ENCODE results near the gene HLA-DOB.
"Not testable (repeated sequence)": the region's sequence is repeated elsewhere in the genome, so short reads cannot be mapped to it uniquely, and the experiment has no call there.

The HLA-DOB gene

DNA sequence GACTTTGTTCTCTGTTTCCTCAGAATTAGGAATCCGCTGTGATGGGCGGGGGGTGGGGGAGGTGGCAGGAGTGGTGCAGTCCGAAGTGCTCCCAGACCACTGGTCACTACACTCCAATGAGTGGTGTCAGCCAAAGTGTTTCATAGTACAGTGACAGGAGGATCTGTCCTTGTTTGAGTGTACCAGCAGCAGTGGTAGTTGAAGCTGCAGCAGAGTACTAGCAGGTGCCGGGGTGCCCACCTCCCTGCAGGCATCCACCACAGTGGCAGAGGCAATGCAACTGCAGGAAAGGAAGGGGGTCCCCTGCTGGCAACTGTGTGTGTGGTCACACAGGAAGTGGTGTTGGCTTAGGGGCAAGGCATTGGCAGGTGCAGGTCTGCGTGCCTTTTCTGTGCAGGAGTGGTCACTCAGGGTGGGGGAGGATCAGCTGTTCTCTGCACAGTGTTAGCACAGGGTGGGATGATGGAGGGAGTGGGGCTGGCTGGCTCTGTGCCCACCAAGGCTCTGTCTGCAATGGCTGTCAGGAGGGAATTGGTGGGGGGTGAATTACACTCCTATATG, 9.7 kb downstream of the HLA-DOB start:
- DNase-seq = no peak

DNA sequence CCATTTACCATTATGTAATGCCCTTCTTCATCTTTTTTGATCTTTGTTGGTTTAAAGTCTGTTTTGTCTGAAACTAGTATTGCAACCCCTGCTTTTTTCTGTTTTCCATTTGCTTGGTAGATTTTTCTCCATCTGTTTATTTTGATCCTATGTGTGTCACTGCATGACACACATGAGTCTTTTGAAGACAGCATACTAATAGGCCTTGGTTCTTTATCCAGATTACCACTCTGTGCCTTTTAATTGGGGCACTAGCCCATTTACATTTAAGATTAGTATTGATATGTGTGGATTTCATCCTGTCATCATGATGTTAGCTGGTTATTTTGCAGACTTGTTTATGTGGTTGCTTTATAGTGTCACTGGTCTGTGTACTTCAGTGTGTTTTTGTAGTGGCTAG, 11.4 kb downstream of the HLA-DOB start:
- not testable (repeated sequence) for DNase-seq

DNA sequence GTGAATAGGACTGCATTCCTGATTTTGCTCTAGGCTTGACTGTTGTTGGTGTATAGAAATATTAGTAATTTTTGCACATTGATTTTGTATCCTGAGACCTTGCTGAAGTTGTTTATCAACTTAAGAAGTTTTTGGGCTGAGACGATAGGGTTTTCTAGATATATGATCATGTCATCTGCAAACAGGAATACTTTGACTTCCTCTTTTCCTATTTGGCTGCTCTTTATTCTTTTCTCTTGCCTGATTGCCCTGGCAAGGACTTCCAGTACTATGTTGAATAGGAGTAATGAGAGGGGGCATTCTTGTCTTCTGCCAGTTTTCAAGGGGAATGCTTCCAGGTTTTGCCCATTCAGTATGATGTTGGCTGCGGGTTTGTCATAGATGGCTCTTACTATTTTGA, 13.4 kb downstream of the HLA-DOB start:
- peak; percentile 55 for DNase-seq

DNA sequence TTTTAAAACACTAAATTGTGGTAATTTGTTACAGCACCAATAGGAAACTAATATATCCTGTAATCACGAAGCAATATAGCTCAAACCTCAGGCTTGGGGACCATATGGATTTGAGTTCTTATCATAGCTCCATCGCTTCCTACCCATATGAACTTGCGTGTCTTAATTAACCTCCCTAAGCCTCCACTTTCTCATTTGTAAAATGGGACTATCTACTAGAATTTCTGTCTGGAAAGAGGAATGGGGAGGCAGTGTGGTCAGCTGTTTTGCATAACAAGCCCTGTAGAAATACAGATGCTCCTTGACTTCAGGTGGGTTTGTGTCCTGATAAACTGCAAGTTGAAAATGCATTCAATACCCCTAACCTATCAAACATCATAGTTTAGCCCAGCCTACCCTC, 17.1 kb downstream of the HLA-DOB start:
- no peak for DNase-seq

DNA sequence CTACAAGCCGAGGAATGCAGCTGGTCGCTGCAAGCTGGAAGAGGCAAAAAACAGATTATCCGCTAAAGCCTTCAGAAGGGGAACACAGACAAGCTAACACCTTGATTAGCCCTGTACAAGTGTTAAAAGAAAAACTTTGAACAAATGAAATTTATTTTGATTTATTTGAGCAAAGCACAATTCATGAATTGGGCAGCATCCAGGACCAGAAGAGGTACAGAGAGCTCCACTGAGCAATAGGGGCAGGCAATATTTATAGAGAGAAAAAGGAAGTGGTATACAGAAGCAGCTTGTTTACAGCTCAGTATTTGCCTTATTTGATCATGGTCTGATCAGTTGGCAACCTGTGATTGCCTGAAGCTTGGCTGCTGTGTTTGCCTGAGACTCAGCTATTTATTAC, 17.6 kb downstream of the HLA-DOB start:
- DNase-seq = peak; percentile 30

DNA sequence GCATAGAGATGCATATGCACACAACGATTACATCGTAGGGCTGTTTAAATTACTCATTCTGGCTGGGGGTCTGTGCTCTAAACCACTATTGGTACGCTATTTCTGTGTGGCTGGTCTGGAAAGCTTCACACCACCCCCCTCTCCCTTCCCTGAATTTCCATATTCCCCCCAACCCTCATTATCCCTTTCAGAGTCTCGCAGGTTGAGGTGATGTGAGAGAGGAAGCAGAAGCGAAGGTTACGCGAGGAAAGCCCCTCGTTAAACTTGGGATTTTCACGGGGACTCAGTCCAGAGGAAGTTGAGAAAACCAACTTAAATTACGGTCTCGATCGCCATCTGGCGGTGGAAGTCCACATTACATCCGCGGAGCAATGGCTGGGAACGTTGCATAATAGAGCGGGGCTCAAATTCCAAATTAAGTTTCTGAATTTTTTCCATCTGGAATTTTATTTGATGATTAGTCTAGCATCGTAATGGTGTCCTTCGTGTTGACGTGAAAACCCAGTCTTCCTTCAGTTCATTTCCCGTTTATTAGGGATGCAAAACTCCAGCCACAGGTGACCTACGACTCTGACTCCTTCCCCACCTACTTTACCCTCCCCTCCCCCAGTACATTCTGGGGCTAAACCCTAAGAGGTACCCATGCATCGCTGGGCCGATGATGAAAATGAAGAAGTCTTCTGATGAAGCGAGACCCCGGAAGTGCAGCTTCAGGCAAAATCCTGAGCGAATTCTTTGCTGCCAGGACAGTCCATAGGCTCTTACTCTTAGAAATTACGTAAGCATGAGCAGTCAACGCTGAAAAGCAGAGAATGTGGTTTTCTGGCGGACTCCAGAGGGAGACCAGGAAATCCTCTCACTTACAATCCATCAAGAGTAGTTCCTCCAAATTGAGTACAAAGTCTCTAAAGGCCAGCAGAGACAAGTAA, 19.7 kb downstream of the HLA-DOB start:
- peak; percentile 89 for DNase-seq

DNA sequence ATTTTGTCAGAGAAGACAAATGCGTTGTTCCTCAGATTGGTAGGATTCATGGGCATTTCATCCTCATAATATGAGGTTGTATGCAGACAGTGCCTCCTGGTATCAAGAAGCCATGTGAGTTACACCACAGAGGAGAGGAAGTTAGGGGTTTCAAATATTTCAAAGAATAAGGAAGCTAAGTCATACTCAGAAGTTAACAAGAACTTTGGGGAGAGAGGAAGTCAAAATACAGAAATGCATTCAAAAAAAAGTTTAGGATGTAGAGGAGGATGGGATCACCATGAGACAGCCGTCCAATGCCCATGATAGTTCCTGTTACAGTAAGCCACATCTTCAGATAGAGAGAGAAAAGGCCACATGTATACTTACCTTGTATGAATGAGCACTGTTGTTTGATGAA, 22.3 kb downstream of the HLA-DOB start:
- peak; percentile 74 for DNase-seq

DNA sequence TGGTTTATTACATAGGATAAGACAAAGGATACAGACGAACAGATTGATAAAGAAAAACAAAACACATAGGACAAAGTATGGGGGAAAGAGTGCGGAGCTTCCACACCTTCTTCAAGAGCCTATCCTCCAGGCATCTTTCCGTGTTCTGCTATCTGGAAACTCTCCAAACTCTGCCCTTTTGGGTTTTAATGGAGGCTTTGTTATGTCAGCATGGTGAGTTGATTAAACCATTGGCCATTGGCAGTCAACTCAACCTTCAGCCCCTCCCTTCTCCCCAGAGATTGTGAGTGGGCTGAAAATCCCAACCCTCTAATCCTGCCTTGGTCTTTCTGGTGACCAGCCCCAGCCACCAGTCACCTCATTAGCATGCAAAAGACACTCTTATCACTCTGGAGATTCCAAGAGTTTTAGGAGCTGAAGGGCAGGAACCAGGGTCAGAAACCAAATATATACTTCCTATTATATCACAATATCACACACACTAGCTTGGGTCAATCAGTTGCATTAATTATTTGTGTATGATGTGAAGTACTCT, 23.8 kb downstream of the HLA-DOB start:
- DNase-seq = no peak

DNA sequence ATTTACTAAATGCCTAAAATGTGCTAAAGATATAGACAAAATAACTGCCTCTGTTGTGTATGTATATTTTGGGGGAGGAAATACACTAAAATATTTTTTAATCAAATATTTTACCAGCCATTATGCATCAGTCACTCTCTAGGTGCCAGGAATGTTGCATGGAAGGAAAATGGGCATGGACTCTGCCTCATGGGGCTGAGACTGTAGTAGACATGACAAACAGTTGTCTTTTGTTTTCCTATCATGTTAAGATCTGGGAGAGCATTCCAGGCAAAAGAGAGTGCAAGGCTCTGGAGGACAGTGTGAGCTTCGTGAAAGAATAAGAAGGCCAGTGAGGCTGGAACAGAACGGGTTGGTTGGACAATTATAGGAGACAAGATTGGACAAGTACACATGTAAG, 26.5 kb downstream of the HLA-DOB start:
- DNase-seq = no peak

DNA sequence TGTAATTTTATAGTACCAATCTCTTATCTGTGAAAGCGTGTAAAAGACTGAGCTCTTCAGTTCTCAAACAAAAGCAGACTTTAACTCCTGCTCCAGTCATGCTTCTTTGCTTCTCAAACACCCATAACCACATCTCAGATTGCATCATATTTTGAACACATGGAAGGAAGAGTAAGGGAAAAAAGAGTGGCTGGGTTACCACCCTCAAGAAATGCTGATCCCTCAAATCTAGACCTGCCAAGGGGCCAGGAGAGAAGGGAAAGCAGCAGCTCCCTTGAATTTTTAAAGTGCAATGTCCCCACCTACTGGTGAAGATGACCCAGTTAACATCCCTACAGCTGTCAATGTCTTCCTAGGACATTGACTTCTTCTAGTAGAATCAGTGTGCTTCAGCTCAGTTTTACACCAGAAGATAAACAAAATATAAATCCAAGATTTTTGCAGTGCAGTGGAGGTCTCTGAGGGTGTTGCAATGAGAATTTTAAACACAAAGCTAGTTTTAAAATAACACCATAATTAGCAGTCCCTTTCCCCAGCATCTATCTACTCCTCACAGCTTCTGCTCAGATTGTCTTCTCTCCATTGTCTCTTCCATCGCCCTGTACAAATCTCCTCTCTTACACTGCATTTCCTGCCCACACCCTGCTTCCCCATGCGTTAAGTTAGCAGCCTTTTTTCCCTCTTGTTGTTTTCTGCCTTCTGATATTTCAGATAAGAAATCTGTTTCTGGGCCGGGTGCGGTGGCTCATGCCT, 30.8 kb downstream of the HLA-DOB start:
- peak; percentile 91 for DNase-seq

DNA sequence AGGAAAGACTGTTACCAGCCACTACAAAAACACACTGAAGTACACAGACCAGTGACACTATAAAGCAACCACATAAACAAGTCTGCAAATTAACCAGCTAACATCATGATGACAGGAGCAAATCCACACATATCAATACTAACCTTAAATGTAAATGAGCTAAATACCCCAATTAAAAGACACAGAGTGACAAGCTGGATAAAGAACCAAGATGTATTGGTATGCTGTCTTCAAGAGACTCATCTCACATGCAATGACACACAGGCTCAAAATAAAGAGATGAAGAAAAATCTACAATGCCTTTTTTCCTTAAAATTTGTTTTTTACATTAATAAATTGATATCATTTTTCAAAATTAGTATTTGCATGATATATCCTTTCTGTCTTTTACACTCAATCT, 33.9 kb downstream of the HLA-DOB start:
- not testable (repeated sequence) for DNase-seq

DNA sequence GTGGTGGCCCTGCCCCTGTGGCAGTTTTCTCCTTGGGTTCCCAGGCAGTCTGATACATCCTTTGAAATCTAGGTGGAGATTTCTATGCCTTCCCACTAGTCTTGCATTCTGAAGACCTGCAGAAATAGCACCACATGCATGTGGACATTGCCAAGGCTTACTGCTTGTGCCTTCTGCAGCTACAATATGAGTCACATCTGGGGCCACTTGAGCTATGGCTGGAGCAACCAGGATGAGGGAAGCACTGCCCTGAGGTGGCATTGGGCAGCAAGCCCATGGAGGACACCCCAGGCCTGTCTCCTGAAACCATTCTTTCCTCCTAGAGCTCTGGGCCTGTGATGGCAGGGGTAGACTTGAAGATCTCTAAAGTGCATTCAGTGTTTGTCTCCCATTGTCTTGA, 37.8 kb downstream of the HLA-DOB start:
- no peak for DNase-seq

DNA sequence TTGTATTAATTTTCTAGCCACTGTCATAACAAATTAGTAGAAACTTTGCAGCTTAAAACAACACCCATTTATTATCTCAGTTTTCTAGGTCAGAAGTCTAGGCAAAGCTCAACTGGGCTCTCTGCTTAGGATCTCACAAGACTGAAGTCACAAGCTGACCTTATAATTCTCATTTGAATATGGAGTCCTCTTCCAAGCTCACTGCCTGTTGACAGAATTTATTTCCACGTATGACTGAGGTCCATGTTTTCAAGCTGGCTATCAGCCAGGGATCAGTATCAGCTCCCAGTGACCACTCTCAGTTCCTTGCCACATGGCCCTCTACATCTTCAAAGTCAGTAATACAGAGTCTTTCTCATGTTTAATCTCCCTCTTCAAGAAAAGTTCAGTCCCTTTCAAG, 41.7 kb downstream of the HLA-DOB start:
- DNase-seq = no peak

DNA sequence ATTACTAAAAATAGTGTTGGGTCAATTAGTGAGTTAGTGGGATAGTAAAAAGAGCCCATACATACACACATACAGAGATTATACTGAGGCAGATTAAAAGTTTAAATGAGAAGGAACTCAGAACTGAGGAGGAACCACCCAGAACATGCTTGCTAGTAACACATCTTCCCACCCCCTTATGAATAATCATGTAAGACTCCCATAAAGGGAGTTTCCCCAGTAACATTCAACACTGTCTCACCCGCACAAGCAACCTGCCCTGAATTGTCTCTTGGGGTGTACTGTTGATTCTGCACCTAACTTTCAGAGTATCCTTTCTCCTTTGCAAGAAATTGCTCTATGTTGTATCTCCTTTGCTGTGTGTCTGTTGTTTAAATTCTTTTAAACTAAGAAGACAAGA, 42.4 kb downstream of the HLA-DOB start:
- DNase-seq = peak; percentile 21

DNA sequence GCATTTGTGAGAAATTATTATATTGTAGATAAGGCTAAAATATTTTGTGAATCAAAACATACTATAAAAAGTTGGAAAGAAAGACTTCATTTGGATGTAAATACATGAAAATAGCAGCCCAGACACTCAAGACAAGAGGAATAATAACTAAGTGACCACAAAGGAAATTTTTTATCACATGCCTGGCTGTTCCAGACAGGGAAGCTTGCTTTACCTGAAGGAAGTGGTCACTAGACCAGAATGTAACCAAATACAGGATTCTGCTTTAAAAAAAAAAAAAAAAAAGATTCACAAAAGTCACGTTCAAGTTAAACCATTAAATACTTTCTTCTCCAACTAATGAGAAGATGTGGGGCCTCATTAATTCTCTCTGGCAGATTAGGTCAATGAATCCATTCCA, 44.1 kb downstream of the HLA-DOB start:
- DNase-seq = no peak

DNA sequence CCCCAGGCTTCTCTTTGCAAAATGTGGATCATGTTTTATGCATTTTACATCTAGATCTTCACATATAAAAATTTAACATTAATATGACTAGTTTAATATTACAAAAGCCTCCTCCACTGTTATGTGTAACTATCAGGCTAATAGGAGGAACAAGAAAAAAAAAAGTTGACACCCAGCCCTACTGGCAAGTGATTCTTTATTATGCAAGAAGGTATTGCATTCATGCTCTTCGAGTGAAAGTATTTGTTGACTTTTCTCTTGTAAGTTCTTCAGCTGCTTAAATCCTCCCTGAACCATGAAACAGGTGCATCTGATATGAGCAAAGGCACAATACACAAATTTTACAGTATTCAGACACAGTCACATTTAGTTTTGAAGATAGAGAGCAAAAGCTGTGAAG, 52.8 kb downstream of the HLA-DOB start:
- no peak for DNase-seq

DNA sequence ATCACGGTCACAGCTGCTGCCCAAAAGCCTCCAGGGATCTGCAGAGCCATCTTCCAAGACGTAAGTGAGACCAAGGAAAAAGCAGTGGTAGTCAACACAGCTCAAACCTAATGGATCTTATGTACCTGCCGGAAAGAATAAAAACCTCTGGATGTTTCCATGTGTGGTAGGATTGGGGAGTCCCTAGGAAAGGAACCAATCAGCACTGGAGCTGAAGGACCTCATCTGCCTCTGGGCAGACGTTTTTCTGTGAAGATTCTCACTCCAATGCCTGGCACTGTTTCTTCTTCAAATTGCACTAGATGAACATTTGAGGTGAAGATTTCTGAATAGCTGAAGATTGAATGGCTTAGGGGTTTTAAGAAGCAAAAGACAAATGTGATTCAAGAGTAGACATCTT, 53.4 kb downstream of the HLA-DOB start, which contains the start of gene HLA-DQB2:
HLA-DQB2 (minus strand) TSS at position 112 of the 400 bp plus-strand sequence; CDS start at position 50, 62 bp downstream.
- no peak for DNase-seq
